OCI-LY7 (cell line): ENCODE data around the gene PARD6A. TPM values are rescaled to one million over a fixed set of nuclear protein-coding genes. Genes with fewer than 3 reads are reported as not detected.

Source experiments
- BruUV-seq: library from RNA; stranded (reverse); fragments of 400-500 nt; replicated peaks from 2 replicates; lab custom pipeline; 2021; lab: Mats Ljungman, UMichigan
- CTCF ChIA-PET: fragments of 300-600 bp; sonication (Branson Sonifier 250); formaldehyde crosslinking; loops from one replicate; lab custom pipeline; 2022; ENCODE audit warnings: antibody characterized with exemption; ENCODE audit not compliant: unreplicated experiment; lab: Charles Lee
- POLR2A ChIA-PET: fragments of 300-600 bp; sonication (Branson Sonifier 250); formaldehyde crosslinking; loops from one replicate; lab custom pipeline; 2022; ENCODE audit warnings: antibody characterized with exemption; lab: Charles Lee
- DNase-seq: peaks from one replicate; pipeline ENCODE4 v3.0.0-alpha.2; 2015; ENCODE audit warnings: low spot score
- H2AFZ ChIP-seq: fragments of 200-600 bp; sonication (generic), shearing (Covaris generic); 2 replicates; pipeline ENCODE4 v1.6.1; 2014; ENCODE audit warnings: mild to moderate bottlenecking, antibody characterized with exemption, low read length, moderate library complexity
- H3K27ac ChIP-seq: fragments of 200-600 bp; sonication (generic); 2 replicates; pipeline ENCODE4 v1.5.1; 2014; ENCODE audit warnings: mixed run types, low read depth, mild to moderate bottlenecking, moderate library complexity, low read length, inconsistent platforms; ENCODE audit not compliant: poor library complexity, severe bottlenecking
- H3K36me3 ChIP-seq: fragments of 200-600 bp; sonication (generic); 2 replicates; pipeline ENCODE4 v1.6.1; 2014; ENCODE audit warnings: mild to moderate bottlenecking, antibody characterized with exemption, low read length, moderate library complexity, mixed read lengths; ENCODE audit not compliant: insufficient read depth
- H3K4me1 ChIP-seq: fragments of 200-600 bp; sonication (generic); 2 replicates; pipeline ENCODE4 v1.5.1; 2014; ENCODE audit warnings: mild to moderate bottlenecking, low read length; ENCODE audit not compliant: insufficient read depth, poor library complexity, severe bottlenecking
- H3K4me2 ChIP-seq: fragments of 200-600 bp; sonication (generic); 2 replicates; pipeline ENCODE4 v1.6.1; 2014; ENCODE audit warnings: mild to moderate bottlenecking, low read length
- H3K4me3 ChIP-seq: fragments of 200-600 bp; sonication (generic); 2 replicates; pipeline ENCODE4 v1.5.1; 2014; ENCODE audit warnings: mild to moderate bottlenecking, low read depth, low read length; ENCODE audit not compliant: poor library complexity, severe bottlenecking
- H3K79me2 ChIP-seq: fragments of 200-600 bp; sonication (generic); 2 replicates; pipeline ENCODE4 v1.6.1; 2016; ENCODE audit warnings: low read depth, mild to moderate bottlenecking, low read length, moderate library complexity, mixed read lengths; ENCODE audit not compliant: insufficient read depth
- H3K9me2 ChIP-seq: fragments of 200-600 bp; sonication (generic); 2 replicates; pipeline ENCODE4 v1.6.1; 2016; ENCODE audit warnings: mild to moderate bottlenecking, low read length, mixed read lengths; ENCODE audit not compliant: insufficient read depth
- H3K9me3 ChIP-seq: fragments of 200-600 bp; sonication (generic); 2 replicates; pipeline ENCODE4 v1.6.1; 2014; ENCODE audit warnings: mild to moderate bottlenecking, mixed run types, low read length, mixed read lengths
- H4K20me1 ChIP-seq: fragments of 200-600 bp; sonication (generic); 2 replicates; pipeline ENCODE4 v1.6.1; 2014; ENCODE audit warnings: mild to moderate bottlenecking, antibody characterized with exemption, low read length, moderate library complexity, mixed read lengths; ENCODE audit not compliant: insufficient read depth
- EZH2phosphoT487 ChIP-seq: fragments of 200-600 bp; sonication (generic); IDR thresholded peaks from 2 replicates; pipeline ENCODE4 v1.6.1; 2018; ENCODE audit warnings: low read depth, borderline replicate concordance, mild to moderate bottlenecking, mixed run types, antibody characterized with exemption, low read length, moderate library complexity, mixed read lengths
- intact Hi-C: fragments of 100-400 bp; cut with micrococcal nuclease; formaldehyde crosslinking; loops from one replicate; pipeline ENCODE4 v1.10.0; 2022; ENCODE audit not compliant: unreplicated experiment
- total RNA-seq, 2 experiments: library from RNA; depleted of rRNA in 1 of 2; stranded (reverse); fragments of >200 nt in 1 of 2; shearing (Covaris generic) in 1 of 2; gene quantifications; 2 replicates each; pipeline ENCODE4 v1.2.3, GENCODE V29; 2014 to 2022
- TF ChIP-seq, protein P1 (sequence below): fragments of 200-600 bp; sonication (generic); conservative IDR thresholded peaks from 2 replicates; pipeline ENCODE4 v1.5.1; 2014; ENCODE audit warnings: mild to moderate bottlenecking, antibody characterized with exemption, low read length, moderate library complexity, mixed read lengths

Gene PARD6A
- total RNA-seq, 2 experiments from 2014 or later, result 14.0 to 23.3 TPM

DNA sequence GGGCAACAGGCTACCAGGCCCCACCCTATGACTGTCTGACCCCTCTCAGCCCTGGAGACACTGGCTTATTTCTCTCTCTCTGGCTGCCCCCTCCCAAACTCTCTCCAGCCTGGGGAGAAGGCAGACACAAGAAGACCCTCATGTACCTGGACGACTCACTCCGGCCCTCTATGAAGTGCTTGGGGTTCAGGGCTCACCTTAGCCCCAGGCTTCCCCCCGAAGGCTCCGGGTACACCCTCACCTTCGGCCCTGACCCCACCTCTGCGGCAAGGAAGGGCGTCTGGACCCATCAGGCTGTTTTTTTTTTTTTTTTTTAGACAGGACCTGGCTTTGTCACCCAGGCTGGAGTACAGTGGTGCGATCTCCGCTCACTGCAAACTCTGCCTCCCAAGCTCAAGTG is 16.7 kb upstream of the PARD6A start:
- H3K4me1 ChIP-seq, result peaks cover 25% of the 10 kb centered on the region
- TF ChIP-seq EZH2phosphoT487, result no peak
- TF ChIP-seq, protein P1, sequence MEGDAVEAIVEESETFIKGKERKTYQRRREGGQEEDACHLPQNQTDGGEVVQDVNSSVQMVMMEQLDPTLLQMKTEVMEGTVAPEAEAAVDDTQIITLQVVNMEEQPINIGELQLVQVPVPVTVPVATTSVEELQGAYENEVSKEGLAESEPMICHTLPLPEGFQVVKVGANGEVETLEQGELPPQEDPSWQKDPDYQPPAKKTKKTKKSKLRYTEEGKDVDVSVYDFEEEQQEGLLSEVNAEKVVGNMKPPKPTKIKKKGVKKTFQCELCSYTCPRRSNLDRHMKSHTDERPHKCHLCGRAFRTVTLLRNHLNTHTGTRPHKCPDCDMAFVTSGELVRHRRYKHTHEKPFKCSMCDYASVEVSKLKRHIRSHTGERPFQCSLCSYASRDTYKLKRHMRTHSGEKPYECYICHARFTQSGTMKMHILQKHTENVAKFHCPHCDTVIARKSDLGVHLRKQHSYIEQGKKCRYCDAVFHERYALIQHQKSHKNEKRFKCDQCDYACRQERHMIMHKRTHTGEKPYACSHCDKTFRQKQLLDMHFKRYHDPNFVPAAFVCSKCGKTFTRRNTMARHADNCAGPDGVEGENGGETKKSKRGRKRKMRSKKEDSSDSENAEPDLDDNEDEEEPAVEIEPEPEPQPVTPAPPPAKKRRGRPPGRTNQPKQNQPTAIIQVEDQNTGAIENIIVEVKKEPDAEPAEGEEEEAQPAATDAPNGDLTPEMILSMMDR, result no peak
- H2AFZ ChIP-seq, result no peak overlapping the region; the same call in 1 of the 2 replicates
- peak overlapping the region; percentile 71 for H3K27ac ChIP-seq
- H4K20me1 ChIP-seq, result no peaks in the 10 kb centered on the region; the same call in 1 of the 2 replicates
- no TSS peak for BruUV-seq
- POLR2A ChIA-PET, result interaction anchor here (0.6 to 5.3 kb wide), 8 partner anchors 15 to 127 kb away, joined by 3 to 57 read pairs (median 5); partner anchors contain the start of gene ACD
- CTCF ChIA-PET, result interaction anchor here (0.6 to 3.0 kb wide), 6 partner anchors 15 to 100 kb away, joined by 3 to 43 read pairs (median 5); partner anchors contain the start of genes ACD, CTCF and PARD6A
- DNase-seq, result no peak
- peak overlapping the region; percentile 76 for H3K4me3 ChIP-seq
- H3K36me3 ChIP-seq, result peaks cover 39% of the 10 kb centered on the region
- H3K79me2 ChIP-seq, result peaks cover 14% of the 10 kb centered on the region; the same call in 1 of the 2 replicates
- H3K9me2 ChIP-seq, result no peaks in the 10 kb centered on the region
- intact Hi-C loops, result loop anchor here (1.0 kb wide), 2 partner anchors 82 to 97 kb away; partner anchors contain the start of gene CTCF
- no peaks in the 10 kb centered on the region for H3K9me3 ChIP-seq
- peak overlapping the region; percentile 97 for H3K4me2 ChIP-seq

DNA sequence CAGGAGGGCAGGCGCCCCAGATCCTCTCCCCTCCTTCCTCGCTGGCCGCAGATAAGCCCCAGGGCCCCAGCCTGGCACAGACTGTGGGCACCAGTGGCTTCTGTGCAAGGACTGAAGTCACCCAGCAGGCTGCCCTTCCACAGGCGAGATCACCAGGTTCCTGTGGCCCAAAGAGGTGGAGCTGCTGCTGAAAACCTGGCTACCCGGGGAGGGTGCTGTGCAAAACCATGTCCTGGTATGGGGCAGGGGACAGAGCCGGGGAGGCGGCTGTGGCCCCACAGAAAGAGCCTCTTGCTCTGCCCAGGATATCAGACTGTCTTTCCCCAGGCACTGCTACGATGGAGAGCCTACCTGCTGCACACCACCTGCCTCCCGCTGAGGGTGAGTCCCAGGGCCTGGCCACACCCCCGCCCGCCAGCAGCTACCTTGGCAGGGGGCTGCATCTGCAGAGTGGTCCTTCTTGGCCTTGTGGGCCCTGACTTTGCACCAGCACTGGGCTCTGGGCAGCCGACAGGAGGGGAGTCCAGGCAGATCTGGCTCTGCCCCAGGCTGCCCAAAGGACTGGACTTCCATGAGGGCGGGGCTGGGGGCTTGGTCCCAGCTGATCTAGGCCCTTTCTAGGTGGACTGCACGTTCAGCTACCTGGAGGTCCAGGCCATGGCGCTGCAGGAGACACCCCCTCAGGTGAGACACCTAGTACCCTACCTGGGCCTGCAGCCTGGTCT is 15.2 kb upstream of the PARD6A start:
- Histone ChIP-seq H3K9me2 (no peaks in the 10 kb centered on the region), H3K79me2 (peaks cover 14% of the 10 kb centered on the region; the same call in 1 of the 2 replicates), H3K9me3 (no peaks in the 10 kb centered on the region), H3K36me3 (peaks cover 43% of the 10 kb centered on the region), H3K4me2 (peak overlapping the region; percentile 97), H2AFZ (peak overlapping the region; percentile 73; the same call in 1 of the 2 replicates), H3K27ac (peak overlapping the region; percentile 71), H3K4me3 (peak overlapping the region; percentile 76), H3K4me1 (peaks cover 25% of the 10 kb centered on the region), H4K20me1 (no peaks in the 10 kb centered on the region; the same call in 1 of the 2 replicates)
- intact Hi-C loops, result loop anchor here (1.0 kb wide), 1 partner anchor 124 kb away; no protein-coding TSS in a partner anchor
- CTCF ChIA-PET, result interaction anchor here (0.5 to 3.0 kb wide), 18 partner anchors 12 to 180 kb away, joined by 3 to 43 read pairs (median 4); partner anchors contain the start of genes ACD, CTCF and PARD6A
- TSS peak; percentile 55 for BruUV-seq
- TF ChIP-seq, protein P1, result no peak
- TF ChIP-seq EZH2phosphoT487, result no peak
- POLR2A ChIA-PET, result interaction anchor here (1.0 to 5.3 kb wide), 13 partner anchors 11 to 189 kb away, joined by 3 to 57 read pairs (median 5); partner anchors contain the start of genes ACD and RIPOR1
- peak; percentile 45 for DNase-seq
